ENCODE results near the gene ATXN7L1.
A peak's percentile ranks its signal among the peaks of the same experiment; 100 is the strongest.
"Not testable (repeated sequence)": the region's sequence is repeated elsewhere in the genome, so short reads cannot be mapped to it uniquely, and the experiment has no call there.

Gene ATXN7L1

GRCh38 chr7:105602325-105603305, 273.8 kb downstream of the ATXN7L1 start:
- DNase-seq = peak; percentile 14

- peak; percentile 44 for DNase-seq
These were observed 275.5 kb downstream of the ATXN7L1 start for GRCh38 chr7:105600720-105601550.

GRCh38 chr7:105599551-105599950, 276.8 kb downstream of the ATXN7L1 start:
- no peak for DNase-seq

- not testable (repeated sequence) for DNase-seq
These were observed 277.3 kb downstream of the ATXN7L1 start for GRCh38 chr7:105599080-105599479.

DNA sequence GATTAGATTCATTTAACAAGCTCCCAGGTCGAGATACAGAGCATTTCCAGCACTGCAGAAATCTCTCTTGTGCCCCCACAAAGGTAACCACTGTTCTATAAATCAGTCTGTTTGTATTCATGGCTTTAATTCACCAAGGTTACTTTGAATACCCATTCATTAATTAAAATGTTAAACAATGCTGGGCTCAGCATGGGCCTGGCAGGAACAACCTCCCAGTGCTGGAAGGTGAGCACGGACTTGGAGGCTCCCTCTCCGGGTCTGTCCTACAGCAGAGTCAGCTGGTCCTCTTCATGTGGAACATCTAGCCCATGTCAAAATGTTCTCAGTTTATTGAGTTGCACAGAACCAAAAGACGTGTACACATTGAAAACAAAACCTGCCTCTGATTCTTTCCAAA, 279.5 kb downstream of the ATXN7L1 start:
- no peak for DNase-seq

DNA sequence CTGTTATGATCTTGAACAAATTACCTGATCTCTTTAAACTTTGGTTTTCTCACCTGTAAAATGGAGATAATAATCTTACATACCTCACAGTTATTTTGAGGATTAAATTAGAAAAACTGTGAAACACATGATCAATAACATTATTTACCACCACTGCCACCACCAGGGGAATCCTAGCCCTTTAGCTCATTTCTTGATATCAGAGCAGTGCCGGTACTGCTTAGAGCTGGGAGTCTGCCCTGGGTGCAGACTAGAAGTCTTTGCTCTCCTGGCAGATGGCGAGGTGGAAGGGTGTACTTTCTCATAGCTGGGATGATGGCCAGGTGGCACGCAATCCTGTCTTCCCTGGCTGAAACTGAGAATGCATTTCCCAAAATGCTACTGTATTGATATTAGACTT, 282.4 kb downstream of the ATXN7L1 start:
- DNase-seq = no peak

DNA sequence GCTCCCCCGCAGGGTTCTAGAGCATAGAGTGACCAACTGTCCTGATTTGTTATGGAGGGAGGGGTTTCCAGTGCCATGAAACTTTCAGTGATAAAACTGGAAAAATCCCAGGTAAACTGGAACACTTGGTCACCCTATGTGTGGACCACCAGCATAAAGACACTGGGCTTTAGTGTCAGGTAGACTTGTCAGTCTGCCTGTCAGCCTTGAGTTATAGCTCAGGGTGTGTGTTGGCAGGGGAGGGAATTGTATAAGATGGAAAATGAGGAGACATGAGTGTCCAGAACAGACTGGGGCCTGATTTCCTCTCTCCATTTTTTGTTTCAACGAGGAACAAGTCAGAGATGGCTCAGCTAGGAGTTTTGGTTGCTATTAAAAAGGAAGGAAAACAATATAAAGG, 284.9 kb downstream of the ATXN7L1 start:
- no peak for DNase-seq

GRCh38 chr7:105590793-105591192, 285.6 kb downstream of the ATXN7L1 start:
- no peak for DNase-seq

GRCh38 chr7:105589356-105590077, 286.9 kb downstream of the ATXN7L1 start:
- peak; percentile 82 for DNase-seq

DNA sequence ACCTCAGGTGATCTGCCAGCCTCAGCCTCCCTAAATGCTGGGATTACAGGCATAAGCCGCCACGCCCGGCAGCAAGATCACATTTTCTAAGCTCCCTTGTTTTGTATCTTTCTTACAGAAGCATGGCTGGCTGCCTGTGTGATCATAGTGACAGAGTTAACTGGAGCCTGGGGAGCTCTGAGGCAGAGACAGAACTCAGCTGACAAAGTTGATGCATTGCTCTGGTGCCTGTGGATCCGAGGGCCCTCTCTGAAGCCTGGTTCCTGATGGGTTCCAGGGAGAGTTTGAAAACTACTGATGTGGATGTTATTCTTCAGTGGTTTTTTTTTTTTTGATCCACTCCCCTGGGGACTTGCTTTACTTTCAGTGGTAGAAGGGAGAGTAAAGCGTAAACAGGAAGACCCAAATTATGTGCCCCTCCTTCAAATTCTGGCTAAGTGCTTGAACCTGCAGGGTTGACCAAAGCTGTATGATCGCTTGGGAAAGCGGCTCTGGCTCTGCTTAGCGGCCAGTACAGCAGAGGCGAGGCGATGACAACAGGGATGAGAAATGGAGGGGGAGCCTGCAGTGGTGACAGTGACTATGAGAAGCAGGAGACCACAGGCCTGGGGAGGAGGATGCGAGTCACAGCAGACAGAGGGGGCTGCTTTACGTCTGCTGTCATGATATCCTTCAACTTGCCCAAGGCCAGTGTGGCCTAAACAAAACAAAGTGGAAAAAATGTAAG, 288.3 kb downstream of the ATXN7L1 start:
- DNase-seq = peak; percentile 25

GRCh38 chr7:105585850-105586500, 290.4 kb downstream of the ATXN7L1 start:
- DNase-seq = no peak

DNA sequence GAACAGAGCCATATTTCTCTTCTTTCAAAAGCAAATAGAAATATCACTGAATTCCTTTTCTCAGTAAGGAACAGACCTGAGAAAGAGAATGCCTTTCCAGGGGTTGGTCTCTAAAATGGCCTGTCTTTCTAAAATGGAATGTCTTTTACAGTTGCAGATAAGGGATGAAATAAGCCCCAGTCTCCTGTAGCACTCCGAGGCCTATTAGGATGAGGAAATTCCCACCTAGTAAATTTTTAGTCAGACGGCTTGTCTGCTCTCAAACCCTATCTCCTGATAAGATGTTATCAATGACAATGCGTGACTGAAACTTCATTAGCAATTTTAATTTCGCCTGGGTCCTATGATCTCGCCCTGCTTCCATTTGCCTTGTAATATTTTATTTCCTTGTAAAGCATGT, 292.2 kb downstream of the ATXN7L1 start:
- no peak for DNase-seq

DNA sequence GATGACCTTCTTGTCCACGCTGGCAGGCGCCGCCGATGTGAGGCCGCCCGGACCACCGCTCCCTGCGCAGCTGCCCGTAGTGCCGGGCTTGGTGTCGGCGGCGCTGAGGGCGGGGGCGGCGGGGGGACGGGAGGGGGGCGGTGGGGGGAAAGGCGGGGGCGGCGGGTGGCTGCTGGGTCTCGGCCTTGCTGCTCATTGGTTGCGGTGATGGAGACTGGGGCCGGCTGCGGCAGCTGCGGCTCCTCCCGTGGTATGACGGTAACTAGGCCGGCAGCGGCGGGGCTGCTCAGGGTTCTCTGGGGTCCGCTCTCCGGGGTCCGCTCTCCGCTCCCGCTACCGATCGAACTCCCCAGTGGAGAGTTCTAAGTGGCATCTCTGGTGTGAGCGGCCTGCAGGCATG, 293.3 kb downstream of the ATXN7L1 start:
- no peak for DNase-seq

- peak; percentile 69 for DNase-seq
These were observed 295.2 kb downstream of the ATXN7L1 start, which contains the start of gene EFCAB10 for GRCh38 chr7:105581066-105581811. EFCAB10 (minus strand) TSS chr7:105581493; CDS start chr7:105581463, 30 bp downstream.

DNA sequence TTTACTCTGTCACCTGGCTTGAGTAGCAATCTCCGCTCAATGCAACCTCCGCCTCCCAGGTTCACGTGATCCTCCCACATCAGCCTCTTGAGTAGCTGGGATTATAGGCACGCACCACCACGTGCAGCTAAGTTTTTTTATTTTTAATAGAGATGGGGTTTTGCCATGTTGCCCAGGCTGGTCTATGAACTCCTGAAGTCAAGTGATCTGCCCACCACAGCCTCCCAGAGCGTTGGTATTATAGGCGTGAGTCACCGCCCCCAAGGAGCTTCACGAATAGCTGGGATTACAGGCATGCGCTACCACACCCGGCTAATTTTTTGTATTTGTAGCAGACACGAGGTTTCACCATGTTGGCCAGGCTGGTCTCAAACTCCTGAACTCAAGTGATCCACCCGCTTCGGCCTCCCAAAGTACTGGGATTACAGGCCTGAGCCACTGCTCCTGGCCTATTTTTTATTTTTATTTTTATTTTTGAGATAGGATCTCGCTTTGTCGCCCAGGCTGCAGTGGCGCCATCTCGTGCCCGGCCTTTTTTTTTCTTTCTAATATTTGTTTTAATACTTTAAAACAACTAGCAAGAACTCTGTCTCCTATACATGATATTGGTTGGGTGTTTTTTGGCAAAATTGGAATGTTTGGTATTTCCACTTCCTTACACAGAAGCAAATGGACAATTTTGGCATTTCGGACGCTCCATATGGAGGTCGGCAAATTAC, 296.2 kb downstream of the ATXN7L1 start:
- peak; percentile 52 for DNase-seq

DNA sequence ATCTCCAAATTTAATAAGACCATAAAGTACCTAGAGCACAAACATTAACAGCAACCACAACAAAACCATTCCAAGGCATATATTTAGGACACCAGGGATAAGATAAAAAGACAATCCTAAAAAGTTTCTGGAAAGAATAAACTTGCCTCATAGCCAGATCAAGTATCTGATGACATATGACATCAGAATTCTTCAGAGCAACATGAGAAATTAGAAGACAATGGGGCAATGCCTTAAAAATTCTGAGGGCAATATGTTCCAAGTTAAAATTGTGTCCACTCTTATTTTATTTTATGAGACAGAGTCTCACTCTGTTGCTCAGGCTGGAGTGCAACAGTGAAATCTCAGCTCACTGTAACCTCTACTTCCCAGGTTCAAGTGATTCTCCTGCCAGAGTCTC, 297.9 kb downstream of the ATXN7L1 start:
- no peak for DNase-seq

DNA sequence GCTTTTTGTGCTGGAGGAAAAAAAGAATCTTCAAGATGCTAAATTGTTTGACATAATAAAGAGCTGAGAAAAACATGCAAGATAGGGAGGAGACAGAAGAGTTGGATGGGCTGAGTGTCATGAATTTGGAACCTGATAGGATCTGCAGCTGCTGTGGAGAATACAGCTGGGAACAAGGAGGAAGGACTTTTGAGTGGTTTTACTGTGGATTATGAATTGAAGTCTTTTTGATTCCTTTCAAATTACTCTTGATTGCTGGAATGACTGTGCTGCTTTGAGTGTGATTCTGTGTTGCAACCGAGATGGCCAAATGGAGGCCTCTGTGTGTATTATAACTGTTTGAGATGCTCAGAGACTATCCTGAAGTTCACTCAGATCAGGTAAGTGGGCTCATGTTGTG, 299.1 kb downstream of the ATXN7L1 start:
- DNase-seq = no peak

DNA sequence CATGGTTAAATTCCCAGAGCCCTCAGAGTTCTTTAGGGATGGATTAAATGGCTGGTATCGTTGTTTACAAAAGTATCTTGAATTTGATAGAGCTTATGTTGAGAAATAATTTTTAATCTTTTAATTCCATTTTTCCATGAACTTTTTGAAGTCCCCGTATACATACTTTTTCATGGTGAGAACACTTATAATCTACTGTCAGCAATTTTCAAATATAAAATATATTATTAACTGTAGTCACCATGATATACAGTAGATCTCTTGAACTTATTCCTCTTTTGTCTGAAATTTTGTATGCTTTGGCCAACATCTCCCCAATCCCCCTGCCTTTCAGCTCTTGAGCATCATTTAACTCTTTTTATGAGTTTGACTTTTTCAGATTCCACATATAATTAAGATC, 304.5 kb downstream of the ATXN7L1 start:
- no peak for DNase-seq

DNA sequence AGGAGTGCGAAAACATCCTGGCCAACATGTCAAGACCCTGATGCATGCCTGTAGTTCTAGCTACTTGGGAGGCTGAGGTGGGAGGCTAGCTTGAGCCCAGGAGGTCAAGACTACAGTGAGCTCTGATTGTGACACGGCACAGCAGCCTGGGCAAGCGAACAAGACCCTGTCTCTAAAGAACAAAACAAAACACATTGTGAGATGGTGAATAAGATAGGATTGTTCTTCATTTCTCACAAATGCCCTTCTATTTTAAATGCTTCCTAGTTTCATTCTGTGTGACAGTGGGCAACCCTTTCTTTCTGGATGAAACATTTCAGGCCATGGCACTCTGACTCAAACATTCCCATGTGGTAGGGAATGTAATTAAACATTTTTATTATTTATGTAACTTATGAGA, 308.6 kb downstream of the ATXN7L1 start:
- no peak for DNase-seq

DNA sequence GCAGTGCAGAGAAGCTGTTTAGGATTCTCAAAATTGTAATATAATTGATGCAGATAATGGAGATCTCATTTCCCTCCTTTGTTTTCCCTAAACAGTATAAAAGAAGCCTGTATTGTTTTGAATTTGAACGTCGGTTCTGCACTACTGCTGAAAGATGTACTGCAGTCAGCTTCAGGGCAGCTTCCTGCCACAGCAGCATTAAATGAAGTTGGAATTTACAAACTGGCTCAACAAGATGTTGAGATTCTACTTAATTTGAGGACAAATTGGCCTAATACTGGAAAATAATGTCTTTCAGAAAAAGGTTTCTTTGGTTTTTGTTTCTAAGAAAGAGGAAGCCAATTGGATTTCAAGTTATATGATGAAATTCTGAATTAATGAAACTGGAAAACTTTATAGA, 309.4 kb downstream of the ATXN7L1 start:
- DNase-seq = no peak
